Stimulated activated CD8-positive, alpha-beta memory T cell treated with anti-CD3 and anti-CD28 coated beads, Interleukin-15, amount 100 ng/mL, for 1 hour (primary cell): ENCODE data around the gene ECHDC3.
A peak's percentile ranks its signal among the peaks of the same experiment; 100 is the strongest.

ENCODE experiments used
- DNase-seq: peaks from one replicate; pipeline ENCODE4 v3.0.0-alpha.2; 2020; ENCODE audit warnings: low read depth

Gene ECHDC3

DNA sequence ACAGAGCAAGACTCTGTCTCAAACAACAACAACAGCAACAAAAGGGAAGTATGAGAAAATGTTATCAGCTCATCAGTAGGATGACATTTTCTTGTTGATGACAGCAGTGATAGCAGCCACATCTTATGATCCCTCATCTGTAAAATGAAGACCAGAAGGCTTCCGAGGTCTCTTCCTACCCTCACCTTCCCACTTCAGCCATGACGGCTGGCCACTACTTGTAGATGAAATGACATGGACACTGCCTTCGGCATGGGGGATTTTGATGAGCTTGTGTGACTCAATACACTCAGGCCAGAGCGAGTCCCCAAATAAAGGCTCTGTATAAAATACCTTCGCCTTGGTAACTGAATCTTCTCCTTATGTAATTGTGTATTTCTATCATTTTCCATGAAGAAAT is 6.7 kb downstream of the ECHDC3 start:
- DNase-seq = no peak

DNA sequence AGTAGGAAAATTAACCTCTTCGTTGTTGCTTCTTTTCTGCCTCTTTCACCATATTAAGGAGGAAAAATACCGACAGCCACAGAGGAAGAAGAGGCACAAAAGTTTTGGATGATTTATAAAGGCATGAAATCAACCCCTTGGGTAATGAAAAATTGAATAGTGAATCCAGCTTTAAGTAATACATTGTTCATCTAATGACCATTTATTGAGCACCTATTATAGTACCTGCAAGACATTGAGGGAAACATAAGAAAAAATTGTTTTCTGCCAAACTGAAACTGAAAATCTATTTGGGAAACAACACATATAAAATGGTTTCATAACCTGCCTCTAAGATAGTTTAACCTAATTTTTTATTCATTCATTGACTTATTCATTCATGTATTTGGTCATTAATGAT is 8.2 kb downstream of the ECHDC3 start:
- DNase-seq = no peak

DNA sequence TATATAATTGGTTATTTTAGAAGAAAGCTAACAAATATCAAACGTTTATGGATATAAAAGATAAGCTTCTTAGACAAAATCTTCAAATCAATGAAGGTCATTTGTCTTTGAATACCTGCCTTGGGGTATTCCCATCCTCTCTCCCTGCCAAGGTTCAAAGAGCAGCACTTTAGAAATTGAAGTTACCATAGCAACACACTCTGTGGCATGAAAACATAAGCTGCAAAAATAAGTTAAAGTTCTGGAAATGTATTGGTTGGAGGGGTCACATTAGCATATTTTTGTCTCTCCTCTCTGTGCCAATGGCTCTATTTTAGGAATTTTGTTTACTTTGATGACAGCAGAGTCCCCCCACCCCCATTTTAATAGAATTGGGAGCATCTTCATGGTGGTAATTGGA is 12.0 kb downstream of the ECHDC3 start:
- DNase-seq = no peak

DNA sequence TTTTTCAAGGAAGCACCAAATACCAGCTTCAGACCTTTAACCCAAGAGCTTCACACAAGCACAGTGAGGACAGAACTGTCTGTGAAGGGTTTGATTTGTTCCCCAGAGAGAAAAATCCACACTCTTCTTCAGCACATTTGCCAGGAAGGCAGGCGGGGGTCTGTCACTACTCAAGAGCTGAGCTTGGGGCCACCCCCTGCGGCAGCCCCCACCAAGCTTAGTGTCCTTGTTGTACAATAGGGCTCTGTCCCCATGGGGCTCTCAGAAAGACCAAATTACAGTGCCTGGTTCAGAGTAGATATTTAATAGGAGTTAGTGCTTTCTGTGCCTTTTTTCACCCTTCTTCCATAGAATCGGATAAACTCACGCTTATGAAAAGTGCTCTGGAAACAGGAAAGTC is 12.4 kb downstream of the ECHDC3 start:
- DNase-seq = no peak

DNA sequence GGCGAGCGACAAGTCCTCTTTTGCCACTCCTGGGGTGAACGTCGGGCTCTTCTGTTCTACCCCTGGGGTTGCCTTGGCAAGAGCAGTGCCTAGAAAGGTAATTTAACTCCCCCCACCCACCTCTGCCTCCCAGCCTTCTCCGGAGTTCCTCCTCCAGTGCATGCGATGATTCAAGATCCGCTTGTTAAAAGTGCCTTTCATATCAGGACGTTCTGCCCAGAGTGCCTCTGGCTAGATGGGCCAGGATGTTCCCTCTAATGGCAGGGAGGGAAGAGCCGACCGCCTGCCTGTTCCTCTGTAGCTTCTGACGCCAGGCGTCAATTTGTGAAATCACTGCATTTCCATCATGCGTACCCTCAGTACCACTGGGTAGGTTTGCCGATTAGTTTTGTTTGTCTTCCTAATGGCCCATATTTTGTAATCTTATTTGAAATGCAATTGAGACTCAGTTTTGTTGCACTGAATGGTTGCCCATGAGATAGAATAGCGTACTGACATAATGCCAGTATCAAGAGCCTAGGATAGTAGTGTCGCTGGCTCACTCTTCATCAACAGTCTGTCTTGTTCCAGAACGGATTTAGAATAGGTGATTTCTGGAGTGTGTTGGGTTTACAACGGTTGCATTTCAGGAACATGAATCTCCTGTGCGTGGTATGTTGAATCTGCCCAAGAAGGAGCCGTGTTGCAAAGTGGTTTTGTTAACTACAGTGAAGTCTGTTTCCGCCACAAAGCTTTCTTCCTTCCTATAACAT is 13.5 kb downstream of the ECHDC3 start:
- DNase-seq = no peak

DNA sequence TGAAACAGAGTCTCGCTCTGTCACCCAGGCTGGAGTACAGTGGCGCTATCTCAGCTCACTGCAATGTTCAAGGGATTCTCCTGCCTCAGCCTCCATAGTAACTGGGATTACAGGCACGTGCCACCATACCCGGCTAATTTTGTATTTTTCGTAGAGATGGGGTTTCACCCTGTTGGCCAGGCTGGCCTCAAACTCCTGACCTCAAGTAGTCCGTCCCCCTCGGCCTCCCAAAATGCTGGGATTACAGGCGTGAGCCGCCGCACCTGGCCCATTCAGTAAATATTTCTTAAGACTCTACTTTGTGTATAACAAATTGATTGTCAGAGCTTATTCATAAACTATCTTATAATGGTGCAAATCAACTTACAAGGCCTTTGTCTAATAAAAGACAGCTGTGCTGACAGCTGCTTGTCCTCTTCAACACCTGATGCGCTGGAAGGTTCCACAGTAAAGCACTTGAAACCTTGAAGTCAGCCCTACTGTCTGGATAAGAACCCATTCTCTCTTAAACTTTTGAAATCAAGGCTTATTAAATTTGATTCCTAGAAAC is 14.7 kb downstream of the ECHDC3 start:
- DNase-seq = no peak

DNA sequence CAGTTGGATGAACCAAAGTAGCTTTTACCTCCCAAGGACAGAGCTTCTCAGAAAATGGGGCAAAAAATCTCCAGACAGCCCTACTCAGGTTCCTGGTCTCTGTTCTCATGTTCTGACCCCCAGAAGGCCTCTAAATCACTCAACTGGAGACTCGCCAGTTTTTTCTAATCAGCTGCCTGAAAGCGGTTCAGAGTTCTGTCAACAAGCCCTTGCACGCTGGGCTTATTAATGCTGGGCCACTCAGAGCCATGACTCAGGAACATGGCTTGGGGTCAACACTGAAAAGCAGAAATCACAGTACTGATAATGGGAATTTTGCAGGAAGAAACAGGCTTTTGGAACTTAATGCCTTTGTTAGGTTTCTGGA is 15.3 kb downstream of the ECHDC3 start:
- DNase-seq = no peak

DNA sequence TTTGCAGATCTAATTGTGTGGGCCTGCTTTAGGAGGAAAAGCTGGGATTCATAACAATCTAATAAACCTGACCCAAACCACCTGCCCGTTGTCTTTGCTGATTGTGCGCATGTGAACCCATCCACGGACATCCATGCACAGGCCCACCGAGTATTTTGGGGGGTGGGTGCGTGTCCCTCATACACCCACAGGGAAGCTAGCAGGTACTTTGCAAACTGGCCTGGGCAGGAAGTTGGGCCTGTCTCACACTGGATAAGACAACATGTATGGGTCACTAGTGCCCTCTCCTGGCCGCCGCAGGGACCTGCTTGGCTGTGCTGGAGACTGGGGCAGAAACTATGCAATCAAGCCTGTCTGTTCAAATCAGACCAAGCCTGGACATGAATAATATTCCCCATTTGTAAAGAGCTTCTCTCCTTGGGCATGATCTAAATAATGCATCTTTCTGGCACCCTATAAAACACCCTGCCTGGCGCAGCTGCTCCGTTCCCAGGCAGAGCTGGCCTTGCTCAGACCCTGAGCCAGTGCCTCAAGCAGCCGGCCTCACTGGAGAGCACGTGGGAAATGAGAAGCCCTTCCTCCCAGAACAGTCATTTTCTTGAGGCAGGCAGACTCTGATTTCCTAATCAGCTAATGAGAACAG is 15.8 kb downstream of the ECHDC3 start:
- DNase-seq = peak; percentile 71

DNA sequence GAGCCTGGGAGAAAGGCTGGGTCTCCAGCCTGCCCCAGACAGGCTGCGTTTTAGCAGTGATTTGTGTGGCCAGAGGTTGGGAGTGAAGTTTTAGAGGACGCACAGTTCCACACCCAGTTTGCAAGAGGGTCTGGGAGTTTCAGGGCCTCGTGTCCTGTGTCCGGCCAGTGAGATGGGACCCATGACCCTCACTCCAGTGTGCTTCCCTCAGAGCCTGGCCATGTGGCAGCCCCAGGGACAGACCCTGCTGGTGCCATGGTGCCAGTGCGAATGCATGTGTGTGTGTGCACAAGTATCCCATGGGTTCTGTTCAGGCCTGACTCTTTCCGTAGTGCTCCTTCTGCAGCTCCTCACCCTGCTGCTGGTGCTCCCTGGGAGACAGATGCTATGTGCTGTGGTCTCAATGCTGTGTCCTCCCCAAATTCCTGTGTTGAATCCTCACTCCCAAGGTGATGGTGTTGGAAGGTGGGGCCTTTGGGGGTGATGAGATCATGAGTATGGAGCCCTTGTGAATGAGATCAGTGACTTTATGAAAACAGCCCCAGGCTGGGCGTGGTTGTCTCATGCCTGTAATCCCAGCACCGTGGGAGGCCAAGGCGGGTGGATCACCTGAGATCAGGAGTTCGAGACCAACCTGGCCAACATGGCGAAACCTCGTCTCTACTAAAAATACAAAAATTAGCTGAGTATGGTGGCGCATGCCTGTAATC is 16.5 kb downstream of the ECHDC3 start:
- no peak for DNase-seq

DNA sequence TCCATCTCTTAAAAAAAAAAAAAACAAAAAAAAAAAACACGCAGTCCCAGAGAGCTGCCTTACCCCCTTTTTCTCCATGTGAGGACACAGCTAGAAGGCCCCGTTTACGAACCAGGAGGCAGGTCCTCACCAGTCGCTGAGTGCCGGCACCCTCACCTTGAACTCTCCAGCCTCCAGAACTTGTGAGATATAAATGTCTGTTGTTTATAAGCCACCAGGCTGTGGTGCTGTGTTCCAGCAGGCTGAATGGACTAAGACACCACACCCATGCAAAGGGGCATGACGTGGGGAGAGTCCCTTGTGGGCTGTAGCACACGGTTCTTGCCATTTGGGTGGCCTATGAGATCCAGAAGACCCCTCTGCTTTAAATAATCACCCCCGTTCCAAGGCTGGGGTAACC is 17.2 kb downstream of the ECHDC3 start:
- DNase-seq = no peak

DNA sequence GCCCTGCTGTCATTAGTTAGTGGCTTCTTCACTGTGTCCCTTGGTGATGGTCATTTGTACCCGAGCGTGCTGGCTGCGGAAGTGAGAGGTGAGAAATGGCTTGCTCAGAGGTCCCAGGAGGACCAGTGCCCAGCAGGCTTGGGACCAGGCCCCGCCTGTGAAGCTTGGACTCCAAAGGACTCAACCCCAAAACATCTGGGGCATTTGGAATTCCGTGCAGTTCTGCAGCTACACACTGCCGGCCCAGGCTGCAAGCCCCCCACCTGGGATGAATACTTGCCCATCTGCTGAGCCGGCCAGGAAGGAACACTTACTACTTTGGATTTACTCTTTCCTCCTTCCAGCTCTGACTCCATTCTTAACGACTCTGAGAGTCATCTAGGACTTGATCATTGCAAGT is 18.0 kb downstream of the ECHDC3 start:
- DNase-seq = no peak

DNA sequence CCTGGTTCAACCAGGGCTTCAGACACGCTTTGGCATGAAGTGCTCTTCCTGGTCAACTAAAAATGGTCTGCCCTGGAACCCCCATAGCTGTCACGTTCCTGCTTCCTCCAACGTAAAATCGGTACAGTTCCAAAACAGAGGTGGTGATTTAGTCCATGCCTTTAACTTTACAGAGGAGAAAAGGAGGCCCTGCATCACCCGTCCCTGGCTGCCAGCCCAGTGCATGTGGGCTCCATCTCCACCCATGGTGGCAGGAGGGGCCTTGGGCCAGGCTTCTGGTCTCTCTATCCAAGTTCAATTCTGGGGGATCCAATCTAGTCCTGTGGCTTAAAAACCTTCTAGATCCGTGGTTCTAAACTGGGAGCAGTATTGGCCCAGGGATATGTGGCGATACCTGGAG is 18.7 kb downstream of the ECHDC3 start:
- no peak for DNase-seq

DNA sequence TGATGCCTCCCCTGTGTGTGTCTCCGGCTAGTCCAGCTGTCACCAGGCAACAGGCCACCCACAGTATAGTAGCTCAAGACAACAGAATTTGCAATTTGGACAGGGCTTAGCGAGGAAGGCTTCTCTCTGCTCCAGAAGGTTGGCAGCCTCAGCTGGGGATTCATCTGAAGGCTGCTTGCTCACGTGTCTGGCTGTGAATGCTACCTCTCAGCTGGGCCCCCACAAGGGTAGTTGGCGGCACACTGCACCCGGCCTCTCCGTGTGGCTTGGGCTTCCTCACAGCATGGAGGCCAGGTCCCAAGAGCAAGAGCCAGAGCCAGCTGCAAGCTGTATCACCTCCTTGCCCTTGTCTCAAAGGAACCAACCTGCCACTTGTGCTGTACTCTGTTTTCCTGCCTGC is 19.2 kb downstream of the ECHDC3 start:
- no peak for DNase-seq

DNA sequence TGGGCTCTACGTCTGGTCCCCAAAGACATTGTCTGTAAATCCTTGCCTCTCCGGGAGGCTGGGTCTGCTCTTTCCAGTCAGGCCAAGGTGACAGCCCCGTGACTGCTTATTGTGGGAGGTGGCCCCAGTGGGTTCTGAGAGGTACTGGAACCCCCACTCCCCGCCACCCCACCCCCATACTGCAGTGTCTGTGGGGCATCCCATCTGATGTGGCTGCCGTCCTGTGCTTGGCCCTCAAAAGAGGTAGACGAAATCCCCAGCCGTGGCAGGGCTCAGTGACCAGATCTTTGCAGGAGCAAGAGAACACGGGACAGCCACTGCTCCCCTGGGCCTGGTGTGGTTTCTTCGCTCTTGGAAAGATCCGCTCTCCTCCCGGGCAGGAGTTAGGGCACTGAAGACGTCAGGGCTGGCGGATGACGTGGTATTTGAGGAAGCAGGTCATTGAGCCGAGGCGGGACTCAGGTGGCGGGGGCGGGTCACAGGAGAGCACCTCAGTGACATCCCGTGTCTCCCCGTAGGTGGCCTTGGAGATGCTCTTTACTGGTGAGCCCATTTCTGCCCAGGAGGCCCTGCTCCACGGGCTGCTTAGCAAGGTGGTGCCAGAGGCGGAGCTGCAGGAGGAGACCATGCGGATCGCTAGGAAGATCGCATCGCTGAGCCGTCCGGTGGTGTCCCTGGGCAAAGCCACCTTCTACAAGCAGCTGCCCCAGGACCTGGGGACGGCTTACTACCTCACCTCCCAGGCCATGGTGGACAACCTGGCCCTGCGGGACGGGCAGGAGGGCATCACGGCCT is 20.7 kb downstream of the ECHDC3 start:
- DNase-seq = no peak

DNA sequence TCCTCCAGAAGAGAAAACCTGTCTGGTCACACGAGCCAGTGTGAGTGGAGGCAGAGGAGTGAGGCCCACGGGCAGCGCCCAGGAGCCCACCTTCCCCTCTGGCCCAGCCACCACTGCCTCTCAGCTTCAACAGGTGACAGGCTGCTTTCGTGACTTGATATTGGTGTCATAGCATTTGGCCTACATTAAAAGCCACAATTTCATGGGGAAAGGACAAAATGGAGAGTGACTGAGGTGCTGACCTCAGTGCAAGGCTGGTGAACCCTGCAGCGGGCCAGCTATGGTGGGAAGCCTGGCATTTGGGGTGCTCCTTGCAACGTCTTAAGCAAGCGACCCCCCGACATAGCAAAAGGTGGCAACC is 21.3 kb downstream of the ECHDC3 start:
- DNase-seq = no peak

DNA sequence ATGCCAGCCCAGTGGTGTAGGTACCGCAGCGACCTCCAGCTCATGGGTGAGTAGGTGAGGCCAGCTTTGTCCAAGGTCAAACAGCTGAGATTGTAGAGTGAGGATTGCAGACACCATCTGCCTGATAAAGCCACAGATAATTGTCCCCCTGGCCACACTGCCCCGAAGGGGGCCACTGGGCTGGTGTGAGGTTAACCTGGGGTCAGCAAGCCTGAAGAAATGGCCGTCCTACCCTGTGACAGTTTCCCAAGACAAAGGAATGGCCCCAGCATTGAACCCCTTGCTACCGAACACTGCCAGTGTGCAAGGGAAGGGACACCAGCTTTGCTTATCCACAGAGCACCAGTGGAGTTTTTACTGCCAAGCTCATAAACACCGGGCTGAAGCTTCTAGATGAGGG is 23.0 kb downstream of the ECHDC3 start:
- DNase-seq = no peak

DNA sequence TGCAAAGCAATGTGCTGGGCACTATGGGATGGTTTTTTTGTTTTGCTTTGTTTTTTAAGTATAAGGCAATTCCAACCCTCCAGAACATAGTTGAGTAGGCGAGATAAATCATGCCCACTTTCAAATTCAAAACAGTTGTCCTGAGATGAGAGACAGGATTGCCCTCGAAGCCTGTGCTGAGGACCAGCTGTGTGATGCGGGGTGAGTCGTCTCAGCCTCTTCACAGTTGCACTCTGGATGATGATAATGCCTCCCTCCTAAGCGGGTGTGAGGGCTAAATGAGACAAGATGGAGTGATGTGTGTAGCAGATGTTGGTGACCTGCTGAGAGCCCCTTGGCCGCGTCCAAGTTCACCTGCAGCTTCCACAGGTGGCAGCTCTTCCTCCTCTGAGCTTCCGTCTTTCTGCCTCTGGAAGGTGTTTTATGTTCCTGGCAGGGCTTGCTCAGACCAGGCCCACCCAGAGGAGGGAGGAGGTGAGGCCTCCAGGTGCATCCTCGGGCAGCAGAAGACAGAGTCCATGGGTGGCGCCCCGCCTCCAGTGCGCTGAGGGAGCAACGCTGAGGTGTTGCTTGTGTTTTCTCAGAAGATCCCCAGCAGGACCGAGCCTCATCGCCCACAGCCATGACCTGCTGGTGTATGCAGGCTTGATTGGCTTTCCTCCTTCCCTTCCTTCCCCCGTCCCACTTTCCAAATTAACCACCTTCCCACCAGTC is 30.6 kb downstream of the ECHDC3 start:
- no peak for DNase-seq

DNA sequence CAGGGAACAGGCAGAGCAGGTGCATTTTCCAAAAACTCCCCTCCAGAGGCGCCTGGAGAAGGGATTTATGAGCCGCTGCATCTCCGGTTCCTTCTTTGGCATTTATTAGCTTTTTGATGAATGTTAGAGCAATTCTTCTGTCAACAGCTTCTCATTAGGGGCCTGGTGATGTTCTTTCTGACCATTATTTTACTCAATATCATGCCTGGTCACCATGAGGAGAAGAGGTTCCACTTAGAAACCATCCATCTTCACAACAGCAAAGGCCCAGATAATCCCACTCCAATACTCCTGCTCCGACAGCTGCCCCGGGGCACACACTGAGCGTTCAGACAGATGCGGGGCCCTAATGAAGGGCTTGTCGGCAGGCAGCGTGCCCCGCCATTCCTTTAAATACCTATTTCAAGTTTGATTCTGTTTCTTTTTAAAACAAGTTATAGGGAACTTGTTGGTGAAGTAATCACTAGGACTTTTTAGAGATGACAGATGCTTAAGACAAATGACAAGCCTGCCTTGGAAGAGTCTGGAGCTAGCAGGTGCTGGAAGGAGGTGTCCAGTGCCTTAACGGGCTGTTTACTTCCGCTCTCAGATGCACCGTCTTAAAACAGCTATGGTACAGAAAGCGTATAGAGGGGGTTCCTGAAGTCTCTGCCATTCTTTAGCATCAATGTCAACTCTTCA is 31.7 kb downstream of the ECHDC3 start:
- DNase-seq = no peak

DNA sequence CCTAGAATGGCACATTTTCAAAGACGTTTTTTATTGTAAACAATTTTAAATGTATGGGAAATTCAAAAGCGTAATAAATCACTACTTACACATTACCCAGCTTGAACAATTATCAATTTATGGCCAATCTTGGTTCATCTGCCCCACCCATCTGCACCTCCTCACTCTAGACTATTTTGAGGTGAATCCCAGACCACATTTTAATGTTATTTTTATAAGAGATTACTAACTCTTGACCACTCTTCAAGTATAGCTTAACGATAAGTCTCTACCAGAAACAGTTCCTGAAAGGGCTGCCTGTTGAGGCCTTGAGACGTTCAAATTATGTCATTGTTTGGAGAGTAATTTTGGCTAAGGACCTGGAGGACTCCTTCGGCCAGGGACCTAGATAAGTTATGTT is 33.2 kb downstream of the ECHDC3 start:
- no peak for DNase-seq

DNA sequence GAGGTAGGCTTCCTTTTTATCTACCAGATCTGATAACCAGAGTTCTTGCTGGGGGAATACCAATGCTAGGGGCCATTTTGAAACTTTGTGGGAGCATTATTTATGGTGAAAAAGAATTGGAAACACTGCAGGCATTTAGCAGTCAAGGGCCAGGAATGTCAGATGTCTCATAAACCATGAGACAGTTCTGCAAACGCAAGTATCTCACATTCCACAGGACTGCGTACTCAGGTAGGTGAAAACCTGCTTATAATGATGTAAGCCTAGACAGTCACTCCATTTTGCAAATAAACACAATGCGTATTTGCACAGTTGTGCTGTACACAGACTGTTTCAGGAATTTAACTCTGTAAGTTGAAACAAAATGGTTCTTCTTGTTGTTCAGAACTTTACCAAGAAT is 33.9 kb downstream of the ECHDC3 start:
- DNase-seq = no peak

DNA sequence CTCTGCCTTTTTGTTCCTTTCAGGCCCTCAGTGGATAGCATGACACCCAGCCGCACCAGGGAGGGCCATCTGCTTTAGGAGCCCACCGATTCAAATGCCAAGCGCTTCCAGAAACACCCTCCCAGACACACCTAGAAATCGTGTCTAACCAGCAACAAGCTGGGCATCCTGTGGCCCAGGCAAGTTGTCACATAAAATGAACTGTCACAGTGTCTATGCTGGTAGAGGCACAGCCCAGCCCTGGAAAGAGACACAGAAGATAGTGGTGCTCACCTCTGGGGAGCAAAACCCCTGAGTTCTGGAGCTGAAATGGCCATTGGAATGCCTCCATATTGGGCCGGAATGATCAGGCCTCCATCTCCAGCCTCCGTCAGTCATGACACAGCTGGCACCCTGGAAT is 38.9 kb downstream of the ECHDC3 start:
- no peak for DNase-seq
